ENCODE results near the gene CPED1.
"Not testable (repeated sequence)": the region's sequence is repeated elsewhere in the genome, so short reads cannot be mapped to it uniquely, and the experiment has no call there.

The CPED1 gene

DNA sequence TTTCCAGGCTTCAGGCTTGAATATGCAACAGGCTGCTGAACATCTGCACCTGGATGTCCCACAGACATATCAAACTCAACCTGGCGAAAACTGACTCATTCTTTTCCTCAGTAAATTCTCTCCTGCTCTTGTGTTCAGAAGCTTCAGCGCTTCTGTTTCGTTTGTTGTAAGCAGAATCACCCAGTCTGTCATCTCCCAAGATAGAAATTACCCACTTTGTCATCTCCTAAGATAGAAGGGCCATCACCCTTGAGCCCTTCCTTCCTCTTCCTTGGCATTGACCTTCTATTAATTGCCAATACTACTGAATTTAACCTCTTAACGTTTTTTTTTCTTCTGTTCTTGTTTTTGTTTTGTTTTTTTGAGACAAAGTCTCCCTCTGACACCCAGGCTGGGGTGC is 59.7 kb downstream of the CPED1 start:
- no peak overlapping the region for H3K4me3 ChIP-seq (ENCODE audit: low read length)
- H3K4me1 ChIP-seq (ENCODE audit: insufficient read depth, low read length): peaks cover 8% of the 10 kb centered on the region
- no peaks in the 10 kb centered on the region for H3K36me3 ChIP-seq (ENCODE audit: insufficient read depth, low read length)
- H3K27me3 ChIP-seq (ENCODE audit: insufficient read depth, low read length): no peaks in the 10 kb centered on the region
- H2AFZ ChIP-seq (ENCODE audit: low read depth, low read length): no peak overlapping the region
- no peaks in the 10 kb centered on the region for H3K9me3 ChIP-seq (ENCODE audit: low read length)

DNA sequence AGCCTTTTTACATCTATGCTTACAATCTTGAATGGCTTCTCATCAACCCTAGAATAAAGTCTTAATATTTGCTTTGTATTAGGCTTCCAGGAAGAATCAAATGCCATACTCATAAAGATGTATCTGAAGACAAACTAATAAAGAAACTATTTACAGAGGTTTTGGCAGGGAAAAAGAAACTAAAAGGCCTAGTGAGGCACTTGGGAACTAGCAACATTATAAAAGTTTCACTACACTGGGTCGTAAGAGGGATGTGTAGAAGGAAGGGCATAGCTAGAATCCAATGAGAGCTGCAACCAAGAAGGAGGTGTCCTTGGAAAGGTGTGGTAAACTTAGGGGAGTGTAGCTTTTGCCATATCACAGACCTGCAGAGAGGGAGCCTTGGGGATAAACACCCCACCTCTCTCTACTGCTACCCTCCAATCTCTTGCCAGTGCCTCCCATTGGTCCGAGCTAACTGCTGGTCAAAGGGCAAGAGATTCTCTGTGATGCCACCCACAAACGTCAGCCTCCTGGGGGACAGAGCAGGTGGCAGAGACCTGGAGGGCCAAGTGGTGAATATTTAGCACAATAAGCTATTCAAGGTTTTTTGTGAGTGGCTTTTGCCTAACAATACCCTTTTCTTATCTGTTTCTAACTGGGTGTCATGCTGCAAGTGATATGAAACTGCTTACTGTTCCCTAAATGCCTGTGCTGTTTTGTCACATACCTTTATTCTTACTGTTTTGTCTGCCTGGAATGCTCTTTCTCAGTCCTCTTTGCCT is 60.7 kb downstream of the CPED1 start:
- H2AFZ ChIP-seq (ENCODE audit: low read depth, low read length): no peak overlapping the region
- H3K9me3 ChIP-seq (ENCODE audit: low read length): no peaks in the 10 kb centered on the region
- H3K4me1 ChIP-seq (ENCODE audit: insufficient read depth, low read length): peaks cover 8% of the 10 kb centered on the region
- no peak overlapping the region for H3K4me3 ChIP-seq (ENCODE audit: low read length)
- no peaks in the 10 kb centered on the region for H3K27me3 ChIP-seq (ENCODE audit: insufficient read depth, low read length)
- no peaks in the 10 kb centered on the region for H3K36me3 ChIP-seq (ENCODE audit: insufficient read depth, low read length)

DNA sequence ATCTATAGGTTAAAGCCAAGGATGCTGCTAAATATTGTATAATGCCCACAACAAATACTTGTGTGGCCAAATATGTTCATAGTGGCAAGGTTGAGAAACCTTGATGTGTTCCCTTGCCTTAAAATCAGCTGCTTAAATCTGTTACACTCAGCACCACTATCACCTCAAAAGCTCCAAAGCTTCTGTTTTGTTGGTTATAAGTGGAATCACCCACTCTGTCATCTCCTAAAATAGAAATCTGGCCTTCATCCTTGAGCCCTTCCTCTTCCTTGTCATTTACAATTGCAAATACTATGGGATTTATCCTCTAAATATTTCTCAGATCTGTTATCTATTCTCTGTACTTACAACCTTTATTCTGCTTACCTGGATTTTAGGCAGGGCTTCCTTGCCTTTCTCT is 61.4 kb downstream of the CPED1 start:
- H3K27me3 ChIP-seq (ENCODE audit: insufficient read depth, low read length): no peaks in the 10 kb centered on the region
- no peak overlapping the region for H3K4me3 ChIP-seq (ENCODE audit: low read length)
- H3K4me1 ChIP-seq (ENCODE audit: insufficient read depth, low read length): peaks cover 8% of the 10 kb centered on the region
- H3K9me3 ChIP-seq (ENCODE audit: low read length): no peaks in the 10 kb centered on the region
- no peak overlapping the region for H2AFZ ChIP-seq (ENCODE audit: low read depth, low read length)
- no peaks in the 10 kb centered on the region for H3K36me3 ChIP-seq (ENCODE audit: insufficient read depth, low read length)

- no peak overlapping the region for H2AFZ ChIP-seq (ENCODE audit: low read depth, low read length)
- no peaks in the 10 kb centered on the region for H3K9me3 ChIP-seq (ENCODE audit: low read length)
- no peak overlapping the region for H3K4me3 ChIP-seq (ENCODE audit: low read length)
- H3K4me1 ChIP-seq (ENCODE audit: insufficient read depth, low read length): peaks cover 8% of the 10 kb centered on the region
- H3K27me3 ChIP-seq (ENCODE audit: insufficient read depth, low read length): no peaks in the 10 kb centered on the region
- no peaks in the 10 kb centered on the region for H3K36me3 ChIP-seq (ENCODE audit: insufficient read depth, low read length)
These were observed 64.7 kb downstream of the CPED1 start for GRCh38 chr7:121053219-121053618.

DNA sequence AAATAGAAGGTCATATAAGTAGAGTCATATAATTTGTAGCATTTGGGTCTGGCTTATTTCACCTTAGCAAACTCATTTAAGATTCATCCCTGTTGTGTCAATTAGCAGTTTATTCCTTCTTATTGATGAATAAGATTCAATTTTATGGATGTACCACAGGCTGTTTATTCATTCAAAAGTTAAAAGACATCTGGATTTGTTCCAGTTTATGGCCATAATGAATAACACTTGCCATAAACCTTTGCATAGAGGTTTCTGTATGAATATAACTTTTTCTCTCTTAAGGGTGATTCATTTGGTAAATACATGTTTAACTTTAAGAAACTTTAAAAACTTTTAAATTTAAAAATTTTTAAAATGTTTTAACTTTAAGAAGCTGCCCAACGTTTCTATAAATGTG is 66.4 kb downstream of the CPED1 start:
- Histone ChIP-seq H3K36me3 (ENCODE audit: insufficient read depth, low read length) (no peaks in the 10 kb centered on the region), H3K9me3 (ENCODE audit: low read length) (no peaks in the 10 kb centered on the region), H3K27me3 (ENCODE audit: insufficient read depth, low read length) (no peaks in the 10 kb centered on the region), H2AFZ (ENCODE audit: low read depth, low read length) (no peak overlapping the region), H3K4me3 (ENCODE audit: low read length) (no peak overlapping the region), H3K4me1 (ENCODE audit: insufficient read depth, low read length) (no peaks in the 10 kb centered on the region)

DNA sequence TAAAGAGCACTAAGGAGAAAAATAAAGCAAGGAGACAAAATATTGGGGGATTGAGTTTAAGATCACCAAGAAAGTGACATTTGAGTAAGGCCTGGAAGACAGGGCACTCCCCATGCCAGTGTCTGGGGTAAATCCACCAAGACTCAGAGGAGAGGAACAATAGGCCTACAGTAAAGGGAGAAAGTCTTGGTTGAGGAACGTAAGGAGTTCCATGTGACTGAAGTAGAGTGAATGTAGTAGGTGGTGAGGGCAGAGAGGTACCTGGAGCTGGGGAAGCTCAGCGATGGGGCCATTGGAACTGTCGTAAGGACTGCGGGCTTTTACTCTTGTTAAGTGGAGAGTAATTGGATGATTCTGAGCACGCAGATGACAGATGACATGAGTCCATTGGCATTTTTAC is 69.4 kb downstream of the CPED1 start:
- Histone ChIP-seq H2AFZ (ENCODE audit: low read depth, low read length) (no peak overlapping the region), H3K9me3 (ENCODE audit: low read length) (no peaks in the 10 kb centered on the region), H3K36me3 (ENCODE audit: insufficient read depth, low read length) (no peaks in the 10 kb centered on the region), H3K27me3 (ENCODE audit: insufficient read depth, low read length) (no peaks in the 10 kb centered on the region), H3K4me1 (ENCODE audit: insufficient read depth, low read length) (peaks cover 7% of the 10 kb centered on the region), H3K4me3 (ENCODE audit: low read length) (no peak overlapping the region)

DNA sequence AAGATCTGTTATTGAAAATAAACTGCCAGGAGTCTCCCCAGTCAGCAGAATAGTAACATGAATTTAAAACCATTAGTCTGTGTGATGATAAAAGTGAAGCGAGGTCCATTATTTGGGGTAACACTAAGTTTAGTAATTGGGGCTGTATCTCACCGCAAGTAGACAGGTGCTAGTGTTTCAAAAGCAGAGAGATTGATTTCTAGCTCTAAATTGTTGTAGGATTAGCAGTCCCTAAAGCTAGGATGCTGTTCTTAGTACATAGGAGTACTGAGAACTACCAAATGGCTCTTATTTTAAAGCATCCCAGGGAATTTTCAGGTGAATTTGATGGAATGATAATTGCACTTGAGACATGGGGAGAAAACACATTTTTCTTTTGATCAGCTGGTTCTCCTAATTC is 70.5 kb downstream of the CPED1 start:
- Histone ChIP-seq H3K27me3 (ENCODE audit: insufficient read depth, low read length) (no peaks in the 10 kb centered on the region), H3K9me3 (ENCODE audit: low read length) (no peaks in the 10 kb centered on the region), H3K36me3 (ENCODE audit: insufficient read depth, low read length) (no peaks in the 10 kb centered on the region), H2AFZ (ENCODE audit: low read depth, low read length) (no peak overlapping the region), H3K4me3 (ENCODE audit: low read length) (no peak overlapping the region), H3K4me1 (ENCODE audit: insufficient read depth, low read length) (peaks cover 7% of the 10 kb centered on the region)

- not testable (repeated sequence) for H3K4me3 ChIP-seq (ENCODE audit: low read length); H3K36me3 ChIP-seq (ENCODE audit: insufficient read depth, low read length); H3K27me3 ChIP-seq (ENCODE audit: insufficient read depth, low read length); H3K4me1 ChIP-seq (ENCODE audit: insufficient read depth, low read length); H3K9me3 ChIP-seq (ENCODE audit: low read length); H2AFZ ChIP-seq (ENCODE audit: low read depth, low read length)
These were observed 71.5 kb downstream of the CPED1 start for GRCh38 chr7:121059979-121060509.

DNA sequence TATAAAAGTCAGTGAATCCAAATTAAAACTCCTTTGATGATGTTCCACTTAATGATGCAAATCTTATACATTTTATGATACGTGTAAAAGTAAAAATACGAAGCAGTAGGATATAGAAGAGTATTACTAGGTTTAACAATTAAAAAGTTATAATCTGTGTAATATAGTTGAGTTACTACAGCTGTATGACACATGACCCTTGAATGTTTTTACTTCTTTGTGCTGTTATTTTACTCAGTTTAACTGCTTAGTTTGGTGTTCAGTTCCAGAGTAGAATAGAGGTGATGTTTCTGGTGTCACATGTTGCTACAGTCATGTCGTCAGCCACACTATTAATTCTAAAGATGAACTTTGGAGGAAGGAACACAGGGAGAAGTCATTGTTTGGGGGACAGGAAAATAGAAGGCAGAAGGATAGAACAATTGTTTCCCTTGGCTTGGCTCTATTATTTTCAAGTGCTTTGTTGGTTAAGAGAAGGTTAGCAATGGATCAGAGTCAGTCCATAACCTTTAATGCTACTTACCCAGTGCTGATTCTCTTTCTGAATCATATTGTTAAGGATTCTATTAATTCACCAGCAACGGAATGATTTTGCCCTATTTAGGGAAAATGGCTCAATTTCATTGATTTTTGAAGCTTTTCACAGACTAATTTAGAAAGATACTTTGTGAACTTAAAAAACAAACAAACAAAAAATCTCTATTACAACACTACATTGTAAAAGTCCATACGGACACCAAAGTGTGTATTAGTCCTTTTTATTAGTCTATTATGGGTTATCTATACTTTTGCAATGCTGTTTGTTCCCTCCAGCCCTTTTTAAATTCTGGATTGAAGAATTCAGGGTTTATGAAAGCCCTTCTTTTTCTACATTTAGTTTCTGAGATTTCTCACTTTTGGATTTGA is 73.4 kb downstream of the CPED1 start:
- Histone ChIP-seq H2AFZ (ENCODE audit: low read depth, low read length) (peak overlapping the region; percentile 51), H3K9me3 (ENCODE audit: low read length) (no peaks in the 10 kb centered on the region)

GRCh38 chr7:121062671-121063279 is 74.3 kb downstream of the CPED1 start:
- no peak overlapping the region for H2AFZ ChIP-seq (ENCODE audit: low read depth, low read length)
- no peaks in the 10 kb centered on the region for H3K36me3 ChIP-seq (ENCODE audit: insufficient read depth, low read length)
- no peaks in the 10 kb centered on the region for H3K27me3 ChIP-seq (ENCODE audit: insufficient read depth, low read length)
- H3K9me3 ChIP-seq (ENCODE audit: low read length): no peaks in the 10 kb centered on the region
- peaks cover 7% of the 10 kb centered on the region for H3K4me1 ChIP-seq (ENCODE audit: insufficient read depth, low read length)
- no peak overlapping the region for H3K4me3 ChIP-seq (ENCODE audit: low read length)

More for the DNA sequence above, 73.4 kb downstream of the CPED1 start:
- H3K4me1 ChIP-seq (ENCODE audit: insufficient read depth, low read length): peaks cover 7% of the 10 kb centered on the region
- no peaks in the 10 kb centered on the region for H3K36me3 ChIP-seq (ENCODE audit: insufficient read depth, low read length)
- H3K4me3 ChIP-seq (ENCODE audit: low read length): no peak overlapping the region
- H3K27me3 ChIP-seq (ENCODE audit: insufficient read depth, low read length): no peaks in the 10 kb centered on the region

- not testable (repeated sequence) for H3K4me1 ChIP-seq (ENCODE audit: insufficient read depth, low read length); H3K4me3 ChIP-seq (ENCODE audit: low read length); H3K9me3 ChIP-seq (ENCODE audit: low read length); H2AFZ ChIP-seq (ENCODE audit: low read depth, low read length); H3K36me3 ChIP-seq (ENCODE audit: insufficient read depth, low read length); H3K27me3 ChIP-seq (ENCODE audit: insufficient read depth, low read length)
These were observed 79.2 kb downstream of the CPED1 start for GRCh38 chr7:121067717-121068116.

DNA sequence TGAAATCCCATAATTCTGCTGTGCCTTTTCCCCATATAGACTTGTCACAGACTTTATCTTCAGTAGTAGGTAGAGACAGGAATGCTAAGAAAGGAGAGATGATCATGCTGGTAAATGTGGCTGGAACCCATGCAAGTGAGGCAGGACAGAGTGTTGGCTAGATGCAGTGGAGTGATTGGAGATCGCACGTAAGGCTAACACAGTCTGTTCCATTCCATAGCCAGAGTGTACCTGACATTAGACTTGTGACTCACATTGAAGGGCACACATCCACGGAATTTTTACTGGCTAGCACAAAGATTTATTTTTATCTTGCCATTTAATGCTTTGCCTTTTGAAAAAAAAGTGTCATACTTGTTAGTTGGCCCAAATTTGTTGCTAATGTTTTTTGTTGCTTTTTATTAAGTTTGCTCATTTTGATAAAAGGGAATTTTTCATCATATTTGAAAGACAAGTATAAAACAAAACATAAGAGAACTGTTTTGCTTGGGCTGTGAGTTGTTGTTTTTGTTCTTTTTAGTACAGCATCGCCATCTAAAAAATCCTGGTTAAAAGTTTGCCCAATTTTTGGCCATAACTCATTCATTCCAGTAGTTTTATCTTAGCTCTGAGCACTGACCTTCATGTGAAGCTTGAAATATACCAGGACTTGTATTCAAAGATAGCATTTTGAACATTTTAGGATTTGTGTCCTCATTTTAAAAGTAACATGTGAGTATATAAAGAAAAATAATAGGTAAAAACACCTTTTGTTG is 81.0 kb downstream of the CPED1 start:
- H2AFZ ChIP-seq (ENCODE audit: low read depth, low read length): no peak overlapping the region
- H3K4me1 ChIP-seq (ENCODE audit: insufficient read depth, low read length): no peaks in the 10 kb centered on the region
- no peak overlapping the region for H3K4me3 ChIP-seq (ENCODE audit: low read length)
- H3K36me3 ChIP-seq (ENCODE audit: insufficient read depth, low read length): no peaks in the 10 kb centered on the region
- no peaks in the 10 kb centered on the region for H3K9me3 ChIP-seq (ENCODE audit: low read length)
- no peaks in the 10 kb centered on the region for H3K27me3 ChIP-seq (ENCODE audit: insufficient read depth, low read length)

All from neuron (in vitro differentiated cells).